HG03097 (cell line): ENCODE data around the gene RALGPS1.
"Not testable (repeated sequence)": the region's sequence is repeated elsewhere in the genome, so short reads cannot be mapped to it uniquely, and the experiment has no call there.

Source experiments
- ATAC-seq: cut with Tn5 transposase; IDR thresholded peaks from one replicate; pipeline ENCODE4 v1.9.1; 2021; ENCODE audit not compliant: unreplicated experiment, low FRiP score

RALGPS1 gene

GRCh38 chr9:127144670-127145445, 230.3 kb downstream of the RALGPS1 start:
- no peak for ATAC-seq

- ATAC-seq = not testable (repeated sequence)
Measured at GRCh38 chr9:127146841-127147240, 232.3 kb downstream of the RALGPS1 start.

- ATAC-seq = no peak
Measured at GRCh38 chr9:127147251-127147650, 232.7 kb downstream of the RALGPS1 start.

- no peak for ATAC-seq
Measured at GRCh38 chr9:127148014-127148413, 233.4 kb downstream of the RALGPS1 start.

- no peak for ATAC-seq
Measured at GRCh38 chr9:127149010-127149409, 234.4 kb downstream of the RALGPS1 start.

- no peak for ATAC-seq
Measured at GRCh38 chr9:127149463-127150390, 235.1 kb downstream of the RALGPS1 start.

GRCh38 chr9:127153501-127153900, 238.9 kb downstream of the RALGPS1 start:
- no peak for ATAC-seq

- ATAC-seq = no peak
Measured at GRCh38 chr9:127154003-127154389, 239.4 kb downstream of the RALGPS1 start.

- ATAC-seq = no peak
Measured at GRCh38 chr9:127154390-127155191, 240.0 kb downstream of the RALGPS1 start.

- no peak for ATAC-seq
Measured at GRCh38 chr9:127155314-127155960, 240.9 kb downstream of the RALGPS1 start.

GRCh38 chr9:127158786-127159324, 244.3 kb downstream of the RALGPS1 start:
- ATAC-seq = no peak

- ATAC-seq = no peak
Measured at GRCh38 chr9:127159325-127159801, 244.8 kb downstream of the RALGPS1 start.

GRCh38 chr9:127159949-127160610, 245.5 kb downstream of the RALGPS1 start:
- no peak for ATAC-seq

GRCh38 chr9:127161081-127161624, 246.6 kb downstream of the RALGPS1 start:
- ATAC-seq = no peak

GRCh38 chr9:127162046-127162863, 247.7 kb downstream of the RALGPS1 start:
- ATAC-seq = no peak

- ATAC-seq = no peak
Measured at GRCh38 chr9:127162864-127163365, 248.3 kb downstream of the RALGPS1 start.

- no peak for ATAC-seq
Measured at GRCh38 chr9:127163409-127163808, 248.8 kb downstream of the RALGPS1 start.

- no peak for ATAC-seq
Measured at GRCh38 chr9:127165116-127165515, 250.5 kb downstream of the RALGPS1 start.
